GM18498 (cell line): ENCODE data around the gene JMJD7.
"Not testable (repeated sequence)": the region's sequence is repeated elsewhere in the genome, so short reads cannot be mapped to it uniquely, and the experiment has no call there.

Experiments used
- ATAC-seq: cut with Tn5 transposase; IDR thresholded peaks from one replicate; pipeline ENCODE4 v1.9.1; 2021; ENCODE audit warnings: mild to moderate bottlenecking, moderate library complexity; ENCODE audit not compliant: unreplicated experiment

JMJD7 gene

GRCh38 chr15:41819455-41820050 is 8.3 kb upstream of the JMJD7 start:
- ATAC-seq, result no peak

- no peak for ATAC-seq
Observed at GRCh38 chr15:41820791-41821423, 7.0 kb upstream of the JMJD7 start.

DNA sequence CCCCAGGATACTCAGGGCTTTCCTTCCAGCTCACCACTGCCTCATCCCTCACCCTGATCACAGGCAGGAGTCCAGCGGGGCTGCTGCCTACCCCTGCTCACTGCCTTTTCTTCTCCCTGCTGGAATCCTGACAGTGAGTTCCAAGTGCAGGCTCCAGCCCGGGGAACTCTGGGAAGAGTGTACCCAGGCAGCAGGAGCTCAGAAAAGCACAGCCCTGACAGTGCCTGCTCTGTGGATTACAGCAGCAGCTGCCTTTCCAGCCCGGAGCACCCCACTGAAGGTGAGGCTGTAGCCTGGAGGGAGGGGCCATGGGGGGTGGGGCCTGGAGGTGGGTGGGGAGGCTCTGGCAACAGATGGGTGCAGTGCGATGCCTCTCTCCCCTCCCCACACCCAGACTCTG is 6.1 kb upstream of the JMJD7 start:
- no peak for ATAC-seq

- ATAC-seq, result no peak
Observed at GRCh38 chr15:41822471-41822870, 5.4 kb upstream of the JMJD7 start.

- no peak for ATAC-seq
Observed at GRCh38 chr15:41822957-41823356, 4.9 kb upstream of the JMJD7 start.

GRCh38 chr15:41823502-41823901 is 4.4 kb upstream of the JMJD7 start:
- ATAC-seq, result no peak

DNA sequence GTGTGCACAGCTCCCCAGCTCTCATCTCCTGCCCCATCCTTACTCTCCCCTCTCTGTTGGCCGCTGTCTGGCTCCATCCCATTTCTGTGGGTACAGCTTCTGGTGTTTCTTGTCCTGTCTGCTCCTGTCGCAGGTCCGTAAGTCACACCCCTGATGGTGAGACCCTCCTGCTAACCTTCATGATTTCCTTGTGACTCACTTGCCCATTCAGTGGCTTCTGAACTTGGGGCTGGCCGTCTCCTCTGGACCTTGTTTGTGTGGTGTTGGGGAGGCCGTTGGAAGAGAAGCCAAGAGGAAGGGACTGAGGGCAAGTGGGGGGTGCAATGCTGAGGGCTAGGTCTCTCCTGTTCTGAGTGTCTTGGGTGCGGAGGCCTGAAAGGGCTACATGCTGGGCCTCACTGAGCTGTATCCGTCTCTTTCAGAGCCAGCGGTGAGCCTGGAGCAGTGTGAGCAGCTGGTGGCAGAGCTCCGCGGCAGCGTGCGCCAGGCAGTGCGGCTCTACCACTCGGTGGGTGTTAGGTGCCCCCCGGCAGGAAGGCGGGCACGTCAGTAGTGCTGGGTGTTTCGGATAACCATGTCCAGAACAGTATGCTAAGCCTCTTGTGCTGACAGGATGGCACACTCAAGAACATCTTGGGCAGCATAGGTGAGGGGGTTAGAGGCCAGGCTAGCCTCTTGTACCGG is 3.7 kb upstream of the JMJD7 start:
- no peak for ATAC-seq

DNA sequence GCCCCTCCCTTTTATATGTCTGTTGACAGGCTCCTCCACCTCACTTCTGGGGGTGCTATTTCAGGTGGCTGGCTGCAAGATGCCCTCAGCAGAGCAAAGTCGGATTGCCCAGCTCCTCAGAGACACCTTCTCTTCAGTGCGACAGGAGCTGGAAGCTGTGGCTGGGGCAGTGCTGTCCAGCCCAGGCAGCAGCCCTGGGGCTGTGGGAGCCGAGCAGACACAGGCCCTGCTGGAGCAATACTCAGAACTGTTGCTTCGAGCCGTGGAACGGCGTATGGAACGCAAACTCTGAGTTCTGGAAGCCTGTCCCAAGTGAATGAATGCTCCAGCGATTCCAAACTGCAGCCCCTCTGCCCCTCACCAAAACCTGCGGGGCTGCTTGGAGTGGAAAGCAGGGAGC is 2.7 kb upstream of the JMJD7 start:
- no peak for ATAC-seq

DNA sequence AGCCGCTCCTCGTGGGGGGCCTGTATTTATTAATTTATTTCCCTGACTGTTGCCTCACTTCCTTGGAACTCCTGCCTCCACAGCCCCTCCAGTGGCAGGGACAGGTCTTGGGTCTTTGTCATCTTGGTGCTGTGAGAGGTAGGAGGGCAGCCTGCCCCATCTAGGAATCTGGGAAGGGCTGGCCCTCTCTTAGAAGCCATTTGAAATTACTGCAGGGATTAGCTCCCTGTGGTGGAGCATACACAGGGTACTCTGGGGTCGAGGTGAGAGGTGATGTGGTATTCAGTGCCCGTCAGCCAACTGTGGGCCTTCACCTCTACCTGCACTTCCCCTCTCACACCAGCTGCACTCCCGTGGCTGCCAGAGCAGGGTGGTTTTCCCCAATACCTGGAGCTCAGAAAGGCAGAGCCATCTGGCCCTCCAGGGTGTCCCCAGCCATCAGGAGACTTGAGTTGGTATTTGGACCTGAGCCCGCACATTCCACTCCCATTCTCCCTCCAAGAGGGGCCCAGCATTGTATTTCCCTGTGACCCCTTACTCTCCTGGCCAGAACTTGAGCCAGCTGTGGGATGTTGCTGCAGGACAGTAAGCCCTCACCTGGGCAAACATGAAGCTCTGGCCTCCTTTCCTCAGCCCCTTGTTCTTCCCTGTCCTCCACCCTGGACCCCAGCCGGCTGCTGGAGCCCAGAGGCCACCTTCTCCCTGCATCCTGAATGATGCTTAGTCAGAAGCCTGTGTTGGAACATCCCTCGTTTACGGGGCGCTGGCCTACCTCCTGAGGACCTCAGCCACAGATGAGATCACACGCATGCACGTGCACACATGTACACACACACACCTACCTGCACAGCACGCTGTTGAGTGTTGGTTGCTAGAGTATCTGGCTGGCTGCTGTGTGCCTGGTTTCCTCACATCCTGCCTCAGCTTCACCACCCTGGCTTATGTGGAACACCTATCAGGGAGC is 2.0 kb upstream of the JMJD7 start:
- ATAC-seq, result no peak

DNA sequence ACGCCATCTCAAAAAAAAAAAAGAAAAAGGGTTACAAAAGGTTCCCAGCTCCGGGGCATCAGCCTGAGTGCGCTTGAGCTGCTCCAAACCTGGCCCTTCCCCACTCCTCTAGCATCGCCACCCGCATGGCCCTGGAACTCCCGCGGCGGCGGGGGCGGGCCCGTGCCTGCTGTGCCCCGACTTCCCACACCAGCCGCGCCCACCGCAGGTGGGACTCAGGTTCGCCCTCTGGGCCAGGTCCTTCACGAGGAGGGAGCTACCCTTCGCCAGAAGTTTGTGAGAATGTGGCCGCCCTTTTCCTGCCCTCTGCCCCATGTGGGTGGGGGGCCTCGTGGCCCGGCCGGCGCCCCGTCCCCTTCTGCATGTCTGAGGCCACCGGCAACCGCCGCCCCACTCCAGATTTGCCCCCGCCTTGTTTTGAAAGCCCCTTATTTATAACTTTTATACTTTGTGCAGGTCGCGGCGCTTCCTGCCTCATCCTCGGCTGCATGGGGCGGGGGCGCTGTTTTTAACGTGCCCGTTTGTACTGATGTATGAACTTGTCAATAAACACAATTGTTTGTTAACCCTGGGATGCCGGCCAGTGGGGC is 507 bp upstream of the JMJD7 start:
- peak; percentile 12 for ATAC-seq

GRCh38 chr15:41828807-41829141 is 882 bp downstream of the JMJD7 start:
- no peak for ATAC-seq

- ATAC-seq, result no peak
Observed at GRCh38 chr15:41829959-41830646, 2.2 kb downstream of the JMJD7 start.

DNA sequence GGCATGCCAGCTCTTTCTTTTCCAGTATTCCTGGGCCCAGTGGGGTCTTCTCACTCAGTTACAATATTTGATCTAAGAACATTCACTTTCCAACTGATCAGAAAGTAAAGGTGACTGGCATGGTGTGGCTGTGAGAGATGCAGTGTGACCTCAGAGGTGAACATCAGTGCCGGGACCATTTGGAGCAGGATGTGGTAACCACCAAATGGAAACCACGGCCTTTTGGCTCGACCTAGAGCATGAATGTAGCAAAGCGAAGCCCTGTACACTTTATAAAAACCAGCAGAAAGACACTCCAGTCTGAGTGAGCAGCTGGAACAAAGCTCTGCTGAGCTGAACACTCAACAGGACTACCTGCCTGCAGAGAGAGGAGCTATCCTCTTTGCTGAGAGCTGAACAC is 3.4 kb downstream of the JMJD7 start:
- not testable (repeated sequence) for ATAC-seq

DNA sequence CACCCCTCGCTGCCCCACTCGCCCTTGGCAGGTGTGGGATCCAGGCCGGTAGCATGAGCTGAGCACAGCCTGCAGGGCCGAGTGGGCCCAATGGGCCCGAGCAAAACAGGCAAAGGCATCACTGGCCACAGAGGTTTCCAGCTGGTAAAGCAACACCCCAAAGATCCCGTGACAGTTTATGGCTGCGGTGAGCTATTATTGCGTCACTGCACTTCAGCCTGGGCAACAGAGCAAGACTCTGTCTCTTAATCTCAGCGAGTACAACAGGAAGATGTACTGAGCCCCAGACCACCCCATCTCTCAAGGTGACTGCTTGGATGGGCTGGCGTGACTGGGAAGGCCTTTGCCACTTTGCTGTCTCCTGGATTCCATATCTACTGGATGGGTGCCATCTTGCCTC is 4.3 kb downstream of the JMJD7 start:
- no peak for ATAC-seq

DNA sequence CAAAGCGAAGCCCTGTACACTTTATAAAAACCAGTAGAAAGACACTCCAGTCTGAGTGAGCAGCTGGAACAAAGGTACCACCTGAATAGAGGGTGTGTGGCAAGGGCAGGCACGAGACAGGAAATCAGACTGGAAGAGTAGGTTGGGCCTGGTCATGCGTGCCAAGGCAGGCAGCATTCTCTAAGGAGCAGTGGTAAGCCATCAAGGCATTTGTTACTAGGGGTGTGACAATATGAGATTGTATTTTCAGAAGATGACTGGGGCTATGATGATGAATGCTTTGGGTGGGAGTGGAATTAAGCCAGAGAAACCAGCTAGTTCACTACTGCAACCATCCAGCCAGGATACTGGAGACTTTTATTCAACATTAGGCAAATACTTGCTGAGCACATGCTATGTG is 5.0 kb downstream of the JMJD7 start:
- no peak for ATAC-seq

- ATAC-seq, result no peak
Observed at GRCh38 chr15:41834096-41834495, 6.2 kb downstream of the JMJD7 start.

- no peak for ATAC-seq
Observed at GRCh38 chr15:41836073-41836472, 8.2 kb downstream of the JMJD7 start.

DNA sequence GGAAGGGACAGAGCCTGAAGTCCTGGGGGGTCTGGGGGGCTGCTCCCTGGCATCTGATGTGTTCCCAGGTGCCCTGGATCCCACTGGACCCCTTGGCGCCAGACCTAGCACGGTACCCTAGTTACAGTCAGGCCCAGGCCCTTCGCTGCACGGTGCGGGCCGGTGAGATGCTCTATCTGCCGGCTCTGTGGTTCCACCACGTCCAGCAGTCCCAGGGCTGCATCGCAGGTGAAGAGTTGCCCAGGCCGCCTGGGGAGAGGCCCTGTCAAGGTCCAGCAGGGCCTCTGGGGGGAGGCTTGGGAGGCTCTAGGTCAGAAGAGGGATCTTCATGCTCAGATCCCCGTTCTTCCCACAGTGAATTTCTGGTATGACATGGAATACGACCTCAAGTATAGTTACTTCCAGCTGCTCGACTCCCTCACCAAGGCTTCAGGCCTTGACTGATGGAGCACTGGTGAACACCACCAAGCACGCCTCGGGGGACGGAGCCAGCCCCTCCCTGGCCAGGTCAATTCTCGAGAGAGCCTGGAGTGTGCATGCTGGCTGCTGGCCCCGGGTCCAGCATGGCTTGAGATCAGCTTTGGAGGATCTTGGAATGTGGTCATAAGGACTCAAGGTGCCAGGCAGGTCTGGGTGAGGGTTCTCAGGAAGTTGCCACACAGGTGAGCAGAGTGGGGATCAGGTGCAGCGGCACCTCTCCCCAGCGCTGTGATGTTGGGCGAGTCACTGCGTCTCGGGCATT is 9.0 kb downstream of the JMJD7 start:
- ATAC-seq, result no peak

- ATAC-seq, result no peak
Observed at GRCh38 chr15:41838400-41838897, 10.6 kb downstream of the JMJD7 start, which contains the start of gene PLA2G4B. Gene PLA2G4B (plus strand): TSS chr15:41838847. CDS start chr15:41838914, 67 bp downstream.
